ENCODE measurements around the gene LUZP2.

Gene LUZP2

DNA sequence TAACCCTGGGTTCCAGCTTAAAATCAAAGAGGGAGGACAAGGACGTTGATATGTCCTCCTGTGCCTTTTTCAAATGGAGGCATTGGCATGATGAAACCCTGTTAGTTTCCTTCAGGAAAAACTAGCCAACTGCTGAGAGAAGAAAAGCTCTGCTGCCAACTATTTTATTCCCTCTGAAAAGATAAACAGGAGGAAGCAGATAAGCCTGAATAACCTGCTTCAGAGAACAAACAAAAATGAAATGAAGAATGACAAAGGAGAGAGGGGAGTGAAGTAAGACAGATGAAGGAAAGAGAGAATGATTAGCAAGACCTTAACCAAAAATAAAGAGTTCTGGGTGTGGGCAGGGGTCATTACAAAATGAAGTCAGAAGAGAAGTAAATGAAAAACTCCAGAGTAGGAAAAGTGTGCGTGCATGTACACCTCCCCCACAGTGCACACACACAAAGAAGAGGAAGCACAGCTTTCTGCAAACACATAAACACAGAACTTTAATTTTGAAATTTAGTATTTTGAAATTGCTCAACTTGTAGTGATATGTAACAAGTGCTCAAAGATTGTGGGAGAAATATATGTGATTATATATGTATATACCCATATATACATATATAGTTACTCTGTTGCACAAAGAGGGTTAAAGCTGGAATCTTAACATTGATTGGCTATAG lies 332.2 kb downstream of the LUZP2 start:
- Histone ChIP-seq H3K27me3 (replicated peaks; ENCODE audit: control insufficient read depth, insufficient read depth, low read length, poor library complexity, severe bottlenecking) (no peaks in the 10 kb centered on the region), H3K9me3 (ENCODE audit: control insufficient read depth, low read length) (no peaks in the 10 kb centered on the region), H3K27ac (ENCODE audit: insufficient read depth, low read length, poor library complexity, severe bottlenecking) (no peak overlapping the region), H3K4me3 (ENCODE audit: insufficient read depth, low read depth, low read length, poor library complexity, severe bottlenecking) (no peak overlapping the region), H3K36me3 (ENCODE audit: control insufficient read depth, insufficient read depth, low read length) (no peaks in the 10 kb centered on the region), H3K4me1 (ENCODE audit: control insufficient read depth, insufficient read depth, low read length, poor library complexity, severe bottlenecking) (no peaks in the 10 kb centered on the region)
- no peak for DNase-seq

DNA sequence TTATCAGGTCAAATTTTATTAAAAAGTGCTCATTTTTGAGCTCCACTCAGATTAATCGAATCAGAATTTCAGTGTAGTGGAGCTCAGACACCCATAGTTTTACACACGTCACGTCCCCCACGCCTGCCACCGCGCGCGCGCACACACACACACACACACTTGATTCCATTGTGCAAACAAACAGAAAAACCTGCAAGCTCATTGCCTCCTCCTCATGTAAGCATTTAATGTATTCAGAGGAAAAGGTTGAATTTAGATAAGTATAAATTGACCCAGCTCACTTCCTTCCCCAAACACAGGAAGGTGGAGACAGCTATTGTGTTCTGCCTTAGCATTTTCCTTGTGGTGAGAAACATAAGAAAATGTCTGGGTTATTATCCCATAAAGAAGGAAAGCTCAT lies 336.7 kb downstream of the LUZP2 start:
- Histone ChIP-seq H3K9me3 (ENCODE audit: control insufficient read depth, low read length) (no peaks in the 10 kb centered on the region), H3K4me1 (ENCODE audit: control insufficient read depth, insufficient read depth, low read length, poor library complexity, severe bottlenecking) (no peaks in the 10 kb centered on the region), H3K27me3 (replicated peaks; ENCODE audit: control insufficient read depth, insufficient read depth, low read length, poor library complexity, severe bottlenecking) (no peaks in the 10 kb centered on the region), H3K4me3 (ENCODE audit: insufficient read depth, low read depth, low read length, poor library complexity, severe bottlenecking) (no peak overlapping the region), H3K27ac (ENCODE audit: insufficient read depth, low read length, poor library complexity, severe bottlenecking) (no peak overlapping the region), H3K36me3 (ENCODE audit: control insufficient read depth, insufficient read depth, low read length) (no peaks in the 10 kb centered on the region)
- DNase-seq: no peak

DNA sequence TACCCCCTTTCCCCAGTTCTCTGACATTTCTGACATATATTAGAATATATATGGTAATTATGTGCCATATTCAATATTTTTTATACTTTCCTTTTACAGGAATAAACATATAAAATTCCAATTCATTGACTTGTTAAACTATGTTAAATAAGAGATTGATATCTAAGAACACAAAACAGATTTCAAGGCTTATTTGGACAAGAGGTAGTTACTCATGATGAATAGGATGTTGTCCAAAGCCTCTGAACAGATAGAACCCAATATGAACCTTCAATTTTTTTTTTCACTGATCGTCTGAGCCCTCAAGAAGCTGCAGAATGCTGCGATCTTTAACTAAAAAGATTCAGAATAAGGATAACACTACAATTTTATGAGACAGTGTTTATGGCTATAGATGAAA lies 340.3 kb downstream of the LUZP2 start:
- Histone ChIP-seq H3K36me3 (ENCODE audit: control insufficient read depth, insufficient read depth, low read length) (no peaks in the 10 kb centered on the region), H3K27ac (ENCODE audit: insufficient read depth, low read length, poor library complexity, severe bottlenecking) (no peak overlapping the region), H3K4me3 (ENCODE audit: insufficient read depth, low read depth, low read length, poor library complexity, severe bottlenecking) (no peak overlapping the region), H3K9me3 (ENCODE audit: control insufficient read depth, low read length) (no peaks in the 10 kb centered on the region), H3K27me3 (replicated peaks; ENCODE audit: control insufficient read depth, insufficient read depth, low read length, poor library complexity, severe bottlenecking) (no peaks in the 10 kb centered on the region), H3K4me1 (ENCODE audit: control insufficient read depth, insufficient read depth, low read length, poor library complexity, severe bottlenecking) (no peaks in the 10 kb centered on the region)
- no peak for DNase-seq

DNA sequence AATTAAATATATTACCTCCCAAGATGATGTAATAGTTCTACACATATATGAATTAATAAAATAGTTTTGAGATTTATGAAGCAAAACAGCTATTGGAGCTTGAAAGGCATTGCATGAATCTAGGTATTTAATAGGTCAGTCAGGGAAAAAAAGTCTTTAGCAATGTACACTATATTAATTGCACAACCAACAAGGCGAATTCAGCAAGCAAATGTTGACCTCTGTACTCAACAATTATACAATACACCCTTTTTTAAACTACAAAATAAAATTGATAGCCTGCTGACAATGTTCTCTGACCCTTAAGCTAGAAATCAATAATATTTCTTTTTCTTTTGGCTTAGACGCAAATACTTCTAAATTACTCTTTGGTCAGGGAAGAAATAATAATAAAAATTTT lies 345.5 kb downstream of the LUZP2 start:
- no peak for DNase-seq
- H3K9me3 ChIP-seq (ENCODE audit: control insufficient read depth, low read length): no peaks in the 10 kb centered on the region
- no peak overlapping the region for H3K4me3 ChIP-seq (ENCODE audit: insufficient read depth, low read depth, low read length, poor library complexity, severe bottlenecking)
- H3K27me3 ChIP-seq (replicated peaks; ENCODE audit: control insufficient read depth, insufficient read depth, low read length, poor library complexity, severe bottlenecking): no peaks in the 10 kb centered on the region
- no peak overlapping the region for H3K27ac ChIP-seq (ENCODE audit: insufficient read depth, low read length, poor library complexity, severe bottlenecking)
- H3K36me3 ChIP-seq (ENCODE audit: control insufficient read depth, insufficient read depth, low read length): no peaks in the 10 kb centered on the region
- H3K4me1 ChIP-seq (ENCODE audit: control insufficient read depth, insufficient read depth, low read length, poor library complexity, severe bottlenecking): no peaks in the 10 kb centered on the region

DNA sequence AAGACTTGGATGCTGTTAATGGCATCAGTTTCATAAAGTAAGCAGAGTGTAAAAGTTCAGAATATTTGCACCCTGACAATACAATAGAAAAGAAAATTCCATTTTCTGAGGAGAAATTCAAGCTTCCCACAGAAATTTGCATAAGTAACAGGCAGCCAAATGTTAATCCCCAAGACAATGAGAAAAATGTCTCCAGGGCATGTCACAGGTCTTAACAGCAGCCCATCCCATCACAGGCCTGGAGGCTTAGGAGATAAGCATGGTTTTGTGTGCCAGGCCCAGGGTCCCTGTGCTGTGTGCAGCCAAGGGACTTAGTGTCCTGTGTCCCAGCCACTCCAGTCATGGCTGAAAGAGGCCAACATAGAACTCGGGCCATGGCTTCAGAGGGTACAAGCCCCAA lies 347.6 kb downstream of the LUZP2 start:
- DNase-seq: no peak

DNA sequence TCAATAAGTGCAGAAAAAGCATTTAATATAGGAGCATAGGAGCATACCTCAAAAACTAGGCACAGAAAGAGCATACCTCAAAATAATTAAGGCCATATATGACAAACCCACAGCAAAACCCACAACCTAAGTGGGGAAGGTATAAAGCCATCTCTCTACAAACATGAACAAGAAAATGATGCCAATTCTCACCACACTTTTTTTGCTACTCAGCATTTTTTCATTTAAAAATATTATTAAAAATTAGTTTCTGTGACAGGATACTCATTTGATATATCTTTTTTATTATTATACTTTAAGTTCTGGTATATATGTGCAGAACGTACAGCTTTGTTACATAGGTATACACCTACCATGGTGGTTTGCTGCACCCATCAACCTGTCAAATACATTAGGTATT lies 352.0 kb downstream of the LUZP2 start:
- no peaks in the 10 kb centered on the region for H3K9me3 ChIP-seq (ENCODE audit: control insufficient read depth, low read length)
- no peaks in the 10 kb centered on the region for H3K4me1 ChIP-seq (ENCODE audit: control insufficient read depth, insufficient read depth, low read length, poor library complexity, severe bottlenecking)
- DNase-seq: no peak

More for the DNA sequence above, 347.6 kb downstream of the LUZP2 start:
- H3K27me3 ChIP-seq (replicated peaks; ENCODE audit: control insufficient read depth, insufficient read depth, low read length, poor library complexity, severe bottlenecking): no peaks in the 10 kb centered on the region
- H3K27ac ChIP-seq (ENCODE audit: insufficient read depth, low read length, poor library complexity, severe bottlenecking): no peak overlapping the region
- no peaks in the 10 kb centered on the region for H3K9me3 ChIP-seq (ENCODE audit: control insufficient read depth, low read length)
- no peak overlapping the region for H3K4me3 ChIP-seq (ENCODE audit: insufficient read depth, low read depth, low read length, poor library complexity, severe bottlenecking)
- H3K36me3 ChIP-seq (ENCODE audit: control insufficient read depth, insufficient read depth, low read length): no peaks in the 10 kb centered on the region
- no peaks in the 10 kb centered on the region for H3K4me1 ChIP-seq (ENCODE audit: control insufficient read depth, insufficient read depth, low read length, poor library complexity, severe bottlenecking)

DNA sequence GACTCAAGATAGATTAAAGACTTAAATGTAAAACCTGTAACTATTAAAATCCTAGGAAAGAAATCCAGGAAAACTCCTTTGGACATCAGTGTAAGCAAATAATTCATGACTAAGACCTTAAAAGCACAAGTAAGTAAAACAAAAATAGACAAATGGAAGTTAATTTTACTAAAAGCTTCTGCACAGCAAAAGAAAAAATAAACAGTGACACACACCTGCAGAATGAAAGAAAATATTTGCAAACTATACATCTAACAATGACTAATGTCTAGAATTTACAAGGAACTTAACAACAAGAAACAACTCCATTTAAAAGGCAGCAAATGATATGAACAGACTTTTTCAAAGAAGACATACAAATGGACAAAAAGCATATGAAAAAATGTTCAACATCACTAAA lies 359.1 kb downstream of the LUZP2 start:
- Histone ChIP-seq H3K4me3 (ENCODE audit: insufficient read depth, low read depth, low read length, poor library complexity, severe bottlenecking) (no peak overlapping the region), H3K9me3 (ENCODE audit: control insufficient read depth, low read length) (no peaks in the 10 kb centered on the region), H3K4me1 (ENCODE audit: control insufficient read depth, insufficient read depth, low read length, poor library complexity, severe bottlenecking) (no peaks in the 10 kb centered on the region), H3K36me3 (ENCODE audit: control insufficient read depth, insufficient read depth, low read length) (no peaks in the 10 kb centered on the region), H3K27ac (ENCODE audit: insufficient read depth, low read length, poor library complexity, severe bottlenecking) (no peak overlapping the region), H3K27me3 (replicated peaks; ENCODE audit: control insufficient read depth, insufficient read depth, low read length, poor library complexity, severe bottlenecking) (no peaks in the 10 kb centered on the region)
- DNase-seq: no peak

More for the DNA sequence above, 352.0 kb downstream of the LUZP2 start:
- H3K27ac ChIP-seq (ENCODE audit: insufficient read depth, low read length, poor library complexity, severe bottlenecking): no peak overlapping the region
- H3K27me3 ChIP-seq (replicated peaks; ENCODE audit: control insufficient read depth, insufficient read depth, low read length, poor library complexity, severe bottlenecking): no peaks in the 10 kb centered on the region
- H3K36me3 ChIP-seq (ENCODE audit: control insufficient read depth, insufficient read depth, low read length): no peaks in the 10 kb centered on the region
- no peak overlapping the region for H3K4me3 ChIP-seq (ENCODE audit: insufficient read depth, low read depth, low read length, poor library complexity, severe bottlenecking)

DNA sequence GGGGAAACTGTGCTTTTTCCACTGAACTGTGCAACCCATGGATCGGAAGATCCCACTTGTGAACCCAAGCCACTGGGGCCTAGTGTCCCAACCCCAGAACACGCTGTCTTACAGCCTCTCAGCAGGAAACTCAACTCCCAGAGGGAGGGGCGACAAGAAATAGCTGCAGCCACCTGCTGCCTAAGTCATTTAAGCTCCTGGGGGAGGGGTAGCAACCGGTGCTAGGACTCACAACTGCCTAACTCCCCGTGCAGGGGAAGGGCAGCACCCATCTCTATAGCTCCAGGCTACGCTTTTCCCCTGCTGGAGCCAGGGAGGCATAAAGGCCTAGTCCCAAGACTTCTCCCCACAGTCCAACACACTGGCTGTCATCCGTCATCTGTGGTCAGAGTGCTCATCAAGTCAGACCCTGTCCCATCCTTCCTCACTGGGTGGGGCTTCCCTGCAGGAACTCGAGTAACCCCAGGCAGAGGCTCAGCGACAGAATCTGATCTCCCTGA lies 363.0 kb downstream of the LUZP2 start:
- no peak overlapping the region for H3K27ac ChIP-seq (ENCODE audit: insufficient read depth, low read length, poor library complexity, severe bottlenecking)

DNA sequence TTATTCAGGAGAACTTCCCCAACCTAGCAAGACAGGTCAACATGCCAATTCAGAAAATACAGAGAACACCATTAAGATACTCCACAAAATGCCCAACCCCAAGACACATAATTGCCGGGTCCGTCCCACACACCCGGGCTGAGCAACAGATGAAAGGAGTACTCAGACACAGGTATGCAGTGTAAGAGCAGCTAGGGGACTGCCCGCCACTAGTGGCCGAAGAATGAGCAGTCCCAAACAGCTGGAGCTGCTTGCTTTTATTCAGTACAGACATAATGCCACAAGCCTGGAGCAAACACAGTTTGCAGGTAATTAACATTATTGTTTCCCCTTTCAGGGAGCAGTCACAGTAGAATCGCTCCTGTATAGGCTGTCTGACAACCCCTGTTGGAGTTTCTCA lies 364.6 kb downstream of the LUZP2 start:
- H3K4me3 ChIP-seq (ENCODE audit: insufficient read depth, low read depth, low read length, poor library complexity, severe bottlenecking): no peak overlapping the region
- no peaks in the 10 kb centered on the region for H3K27me3 ChIP-seq (replicated peaks; ENCODE audit: control insufficient read depth, insufficient read depth, low read length, poor library complexity, severe bottlenecking)
- DNase-seq: no peak
- no peaks in the 10 kb centered on the region for H3K9me3 ChIP-seq (ENCODE audit: control insufficient read depth, low read length)
- no peak overlapping the region for H3K27ac ChIP-seq (ENCODE audit: insufficient read depth, low read length, poor library complexity, severe bottlenecking)
- H3K36me3 ChIP-seq (ENCODE audit: control insufficient read depth, insufficient read depth, low read length): no peaks in the 10 kb centered on the region
- H3K4me1 ChIP-seq (ENCODE audit: control insufficient read depth, insufficient read depth, low read length, poor library complexity, severe bottlenecking): no peaks in the 10 kb centered on the region

More for the DNA sequence above, 363.0 kb downstream of the LUZP2 start:
- no peaks in the 10 kb centered on the region for H3K27me3 ChIP-seq (replicated peaks; ENCODE audit: control insufficient read depth, insufficient read depth, low read length, poor library complexity, severe bottlenecking)
- no peaks in the 10 kb centered on the region for H3K4me1 ChIP-seq (ENCODE audit: control insufficient read depth, insufficient read depth, low read length, poor library complexity, severe bottlenecking)
- no peak for DNase-seq
- H3K9me3 ChIP-seq (ENCODE audit: control insufficient read depth, low read length): no peaks in the 10 kb centered on the region
- no peaks in the 10 kb centered on the region for H3K36me3 ChIP-seq (ENCODE audit: control insufficient read depth, insufficient read depth, low read length)
- no peak overlapping the region for H3K4me3 ChIP-seq (ENCODE audit: insufficient read depth, low read depth, low read length, poor library complexity, severe bottlenecking)

DNA sequence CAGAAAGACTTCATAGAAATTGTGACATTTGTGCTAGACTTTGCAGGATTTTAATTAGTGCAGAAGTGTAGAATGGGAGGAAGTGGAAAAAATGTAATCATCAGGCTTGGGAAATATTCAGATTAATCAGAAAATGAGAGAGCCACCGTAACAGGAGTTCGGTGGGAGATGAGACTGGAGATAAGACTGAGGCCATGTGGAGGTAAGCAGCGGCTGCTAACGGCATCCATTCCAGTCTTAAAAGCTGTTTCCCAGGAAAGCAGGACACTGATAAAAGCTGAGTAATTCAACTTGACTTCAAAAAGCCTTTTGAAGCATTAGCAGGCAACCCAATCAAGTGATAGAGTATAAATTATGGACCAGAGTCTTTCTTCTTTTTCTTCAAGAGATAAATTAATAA lies 369.9 kb downstream of the LUZP2 start:
- Histone ChIP-seq H3K4me1 (ENCODE audit: control insufficient read depth, insufficient read depth, low read length, poor library complexity, severe bottlenecking) (no peaks in the 10 kb centered on the region), H3K27me3 (replicated peaks; ENCODE audit: control insufficient read depth, insufficient read depth, low read length, poor library complexity, severe bottlenecking) (no peaks in the 10 kb centered on the region), H3K4me3 (ENCODE audit: insufficient read depth, low read depth, low read length, poor library complexity, severe bottlenecking) (no peak overlapping the region), H3K36me3 (ENCODE audit: control insufficient read depth, insufficient read depth, low read length) (no peaks in the 10 kb centered on the region), H3K27ac (ENCODE audit: insufficient read depth, low read length, poor library complexity, severe bottlenecking) (no peak overlapping the region), H3K9me3 (ENCODE audit: control insufficient read depth, low read length) (no peaks in the 10 kb centered on the region)
- DNase-seq: no peak

Data from effector memory CD4-positive, alpha-beta T cell (primary cell).